Erythroblast (primary cell): Measurements from ENCODE around the gene KIF5A.

Experiments
- GATA1 ChIP-seq: IDR thresholded peaks from 2 replicates; pipeline ENCODE4 v1.6.1; 2011; ENCODE audit warnings: low read depth, mild to moderate bottlenecking, control low read depth, low read length, moderate library complexity
- POLR2A ChIP-seq: IDR thresholded peaks from 2 replicates; pipeline ENCODE4 v1.6.1; 2011; ENCODE audit warnings: mild to moderate bottlenecking, low read length

DNA sequence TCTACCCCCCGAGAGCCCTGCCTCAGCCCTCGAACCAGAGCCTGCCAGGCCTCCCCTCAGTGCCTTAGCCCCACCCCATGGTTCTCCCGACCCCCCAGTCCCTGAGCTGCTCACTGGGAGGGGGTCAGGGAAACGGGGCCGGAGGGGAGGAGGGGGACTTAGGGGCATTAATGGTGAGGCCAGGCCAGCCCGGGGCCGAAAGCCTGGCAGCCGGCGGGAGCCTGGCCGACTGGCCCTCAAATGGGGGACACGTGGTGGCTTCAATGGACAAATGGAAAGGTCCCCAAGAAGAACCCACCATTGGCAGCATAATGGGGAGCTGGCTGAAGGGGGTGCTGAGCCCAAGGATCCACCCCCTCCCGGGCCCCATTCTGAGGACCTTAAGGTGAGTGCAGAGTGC, 21.7 kb upstream of the KIF5A start:
- TF ChIP-seq GATA1, result no peak
- TF ChIP-seq POLR2A, result no peak
